Activated CD4-positive, alpha-beta T cell treated with anti-CD3 and anti-CD28 coated beads, Interleukin-2, amount 10 ng/mL, durations not matched to agents 7 days and 5 days (primary cell): ENCODE data around the gene ATOH8. TPM values are rescaled to one million over a fixed set of nuclear protein-coding genes. Genes with fewer than 3 reads are reported as not detected.

ENCODE experiments used
- CTCF ChIA-PET: fragments of 350-600 bp; sonication (Branson Sonifier 250); formaldehyde crosslinking; loops from one replicate; lab custom pipeline; 2021; ENCODE audit warnings: antibody characterized with exemption; lab: Charles Lee
- POLR2A ChIA-PET: fragments of 350-600 bp; sonication (Branson Sonifier 250); formaldehyde crosslinking; loops from one replicate; lab custom pipeline; 2021; ENCODE audit warnings: antibody characterized with exemption; lab: Charles Lee
- DNase-seq: peaks from one replicate; pipeline ENCODE4 v3.0.0-alpha.2; 2020
- H3K27ac Mint-ChIP-seq: one replicate; pipeline ENCODE4 v1.8.0; 2021; ENCODE audit warnings: mild to moderate bottlenecking, moderate library complexity, mixed read lengths
- H3K27me3 Mint-ChIP-seq: one replicate; pipeline ENCODE4 v1.8.0; 2021; ENCODE audit warnings: mixed read lengths
- H3K36me3 Mint-ChIP-seq: one replicate; pipeline ENCODE4 v1.8.0; 2021; ENCODE audit warnings: low read depth, mixed read lengths
- H3K4me1 Mint-ChIP-seq: one replicate; pipeline ENCODE4 v1.8.0; 2021; ENCODE audit warnings: mixed read lengths
- H3K4me3 Mint-ChIP-seq: one replicate; pipeline ENCODE4 v1.8.0; 2021; ENCODE audit warnings: mild to moderate bottlenecking, moderate library complexity, mixed read lengths
- H3K9me3 Mint-ChIP-seq: one replicate; pipeline ENCODE4 v1.8.0; 2021; ENCODE audit warnings: mixed read lengths
- total RNA-seq, 2 experiments: library from RNA; stranded (reverse); gene quantifications; one replicate each; pipeline ENCODE4 v1.2.3, GENCODE V29; 2021

ATOH8 gene
- total RNA-seq, 2 experiments from 2014 or later, result 0.10 to 0.12 TPM

DNA sequence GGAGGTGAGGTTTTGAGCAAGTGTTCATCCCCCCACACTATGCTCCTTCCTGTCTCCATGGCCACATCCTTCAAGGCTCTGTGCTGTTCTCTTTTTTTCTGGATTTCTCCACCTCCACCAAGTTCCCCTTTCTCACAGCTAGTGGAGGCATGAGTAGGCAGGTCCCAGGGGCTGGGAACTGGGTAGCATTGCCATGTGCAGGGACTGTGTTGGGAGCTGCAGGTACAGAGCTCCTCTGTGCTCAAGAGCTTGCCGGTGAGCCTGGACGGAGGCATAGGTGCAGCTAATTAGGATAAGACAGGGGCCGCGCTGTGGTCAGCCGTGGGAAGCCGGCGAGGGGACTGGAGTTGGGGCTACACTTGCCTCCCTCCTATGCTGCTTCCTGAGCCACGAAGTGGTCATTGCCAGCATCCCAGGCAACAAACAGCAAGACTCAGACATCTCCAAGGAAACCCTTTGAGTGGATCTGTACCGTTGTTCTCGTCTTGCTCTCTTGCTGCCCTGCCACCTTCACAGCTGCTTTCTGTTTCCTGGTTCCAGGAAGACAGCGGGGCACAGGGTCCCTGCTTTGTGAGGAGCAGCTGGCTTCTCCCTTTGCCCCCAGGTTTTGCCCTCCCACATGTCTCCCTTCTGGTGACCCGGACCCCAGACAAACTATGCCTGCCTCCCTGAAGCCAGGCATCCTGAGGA lies 36.9 kb downstream of the ATOH8 start:
- DNase-seq, result no peak
- CTCF ChIA-PET, result interaction anchor here (0.7 to 1.6 kb wide), 3 partner anchors 20 to 62 kb away, joined by 3 to 4 read pairs (median 3); partner anchors contain the start of gene ATOH8
- Mint-ChIP-seq H3K36me3 (no peaks in the 10 kb centered on the region), H3K4me1 (no peaks in the 10 kb centered on the region), H3K27me3 (peaks cover 5% of the 10 kb centered on the region), H3K27ac (no peak overlapping the region), H3K9me3 (no peaks in the 10 kb centered on the region), H3K4me3 (no peak overlapping the region)
- POLR2A ChIA-PET, result no interaction called here

DNA sequence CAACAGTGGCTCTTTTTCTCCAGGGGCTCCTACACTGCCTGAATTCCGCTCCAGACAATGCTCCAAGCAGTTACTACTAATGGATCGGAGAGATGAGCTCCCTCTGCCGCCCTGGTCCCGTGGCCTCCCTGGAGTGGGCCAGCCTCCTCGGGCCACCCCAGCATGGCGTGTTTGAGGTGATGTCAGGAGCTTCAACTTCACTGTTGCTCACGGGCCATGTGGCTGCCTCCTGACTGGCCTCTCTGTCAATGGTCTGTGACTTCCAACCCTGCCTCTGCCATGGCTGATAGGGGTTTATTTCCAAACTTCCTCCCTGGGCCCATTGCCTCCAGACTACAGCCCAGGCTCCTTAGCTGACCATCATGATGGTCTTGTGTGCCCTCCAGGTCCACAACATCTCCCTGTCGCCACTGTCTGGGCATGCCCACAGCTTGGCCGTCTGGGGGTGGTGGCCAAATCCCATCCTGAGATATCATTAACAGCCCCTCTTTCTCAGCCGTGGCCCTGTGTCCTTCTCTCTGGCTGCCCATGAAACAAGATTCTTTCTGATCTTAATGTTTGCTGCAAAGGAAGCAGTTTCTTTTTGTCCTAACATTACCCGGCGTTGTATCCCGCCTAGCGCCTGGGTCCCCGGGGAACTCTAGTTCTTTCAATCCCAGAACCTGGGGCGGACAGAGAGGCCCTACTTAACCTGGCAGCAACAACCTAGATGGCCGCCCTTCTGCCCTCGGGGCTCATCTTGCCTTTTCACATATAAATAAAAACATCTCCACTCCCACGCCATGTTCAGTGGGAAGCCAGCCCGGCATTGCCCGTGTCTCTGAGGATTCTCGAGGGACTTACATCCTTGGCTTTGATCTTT lies 38.1 kb downstream of the ATOH8 start:
- ChIA-PET CTCF (no interaction called here), POLR2A (no interaction called here)
- Mint-ChIP-seq H3K27ac (no peak overlapping the region), H3K4me3 (no peak overlapping the region), H3K9me3 (no peaks in the 10 kb centered on the region), H3K27me3 (peaks cover 3% of the 10 kb centered on the region), H3K4me1 (no peaks in the 10 kb centered on the region), H3K36me3 (no peaks in the 10 kb centered on the region)
- no peak for DNase-seq

DNA sequence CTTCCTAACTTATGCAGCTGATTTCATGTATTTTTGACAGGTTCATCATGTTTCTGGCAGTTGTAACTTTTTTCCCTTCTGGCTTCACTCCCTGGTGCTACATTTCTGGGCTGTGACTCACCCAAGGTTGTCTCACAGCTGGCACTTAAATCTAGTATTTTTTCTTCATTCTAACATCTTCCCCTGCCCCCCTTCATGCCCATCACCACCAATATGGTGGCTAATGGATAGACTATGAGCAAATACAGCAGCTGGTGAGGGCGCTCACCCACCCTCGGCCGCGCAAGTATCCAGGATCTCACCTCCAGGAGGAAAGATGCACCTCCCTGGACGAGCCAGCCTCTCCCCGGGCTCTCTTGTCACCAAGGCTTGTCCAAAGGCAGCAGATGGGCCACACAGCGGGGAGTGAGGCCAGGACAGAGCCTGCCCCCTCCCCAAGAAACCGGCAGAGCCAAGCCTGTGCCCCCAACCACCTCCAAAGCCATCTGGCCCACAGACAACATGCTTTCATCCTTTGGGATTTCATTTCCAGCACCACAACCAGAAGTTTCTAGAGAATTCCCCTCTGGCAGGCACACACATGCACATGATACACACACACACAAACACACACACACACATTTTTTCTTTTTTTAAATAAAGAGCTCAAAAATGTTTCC lies 39.1 kb downstream of the ATOH8 start:
- no peaks in the 10 kb centered on the region for H3K36me3 Mint-ChIP-seq
- H3K4me1 Mint-ChIP-seq, result no peaks in the 10 kb centered on the region
- POLR2A ChIA-PET, result no interaction called here
- peaks cover 3% of the 10 kb centered on the region for H3K27me3 Mint-ChIP-seq
- CTCF ChIA-PET, result no interaction called here
- DNase-seq, result no peak
- H3K9me3 Mint-ChIP-seq, result no peaks in the 10 kb centered on the region
- H3K4me3 Mint-ChIP-seq, result no peak overlapping the region
- H3K27ac Mint-ChIP-seq, result no peak overlapping the region

DNA sequence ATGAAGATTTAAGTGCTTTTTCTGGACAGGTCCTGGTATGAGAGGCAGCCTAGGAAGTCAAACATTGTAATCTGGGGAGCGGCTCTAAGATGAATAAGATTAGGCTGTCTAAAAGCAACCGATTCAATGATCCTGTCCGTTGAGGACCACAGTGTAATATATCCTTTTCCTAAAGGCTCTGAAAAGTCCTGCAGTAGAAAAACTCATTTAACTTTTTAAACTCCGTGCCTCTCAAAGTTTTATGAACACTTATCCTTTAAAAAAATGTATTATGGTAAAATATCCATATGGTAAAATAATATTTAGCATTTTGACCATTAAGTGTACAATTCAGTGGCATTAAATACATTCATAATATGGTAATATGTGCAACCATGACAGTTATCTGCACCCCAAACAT lies 39.8 kb downstream of the ATOH8 start:
- no peak for DNase-seq
- ChIA-PET CTCF (no interaction called here), POLR2A (no interaction called here)
- Mint-ChIP-seq H3K36me3 (no peaks in the 10 kb centered on the region), H3K4me1 (no peaks in the 10 kb centered on the region), H3K27me3 (peaks cover 3% of the 10 kb centered on the region), H3K4me3 (no peak overlapping the region), H3K27ac (no peak overlapping the region), H3K9me3 (no peaks in the 10 kb centered on the region)

DNA sequence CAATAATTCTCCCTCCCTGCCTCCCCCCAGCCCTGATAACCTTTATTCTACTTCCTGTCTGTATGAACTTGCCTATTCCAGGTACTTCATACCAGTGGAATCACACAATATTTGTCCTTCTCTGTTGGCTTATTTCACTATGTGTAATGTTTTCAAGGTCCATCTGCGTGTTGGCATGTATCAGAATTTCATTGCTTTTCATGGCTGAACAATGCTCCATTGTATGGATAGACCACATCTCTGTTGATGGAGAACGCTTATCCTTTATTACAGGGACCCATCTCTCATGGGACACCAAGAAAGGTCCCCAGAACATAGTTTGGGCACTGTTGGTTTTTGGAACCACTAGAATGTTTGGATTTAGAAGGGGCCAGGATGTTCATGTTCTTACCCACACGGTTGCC lies 40.2 kb downstream of the ATOH8 start:
- H3K4me1 Mint-ChIP-seq, result no peaks in the 10 kb centered on the region
- H3K27ac Mint-ChIP-seq, result no peak overlapping the region
- no peak overlapping the region for H3K4me3 Mint-ChIP-seq
- no peaks in the 10 kb centered on the region for H3K9me3 Mint-ChIP-seq
- ChIA-PET POLR2A (no interaction called here), CTCF (no interaction called here)
- peaks cover 3% of the 10 kb centered on the region for H3K27me3 Mint-ChIP-seq
- no peak for DNase-seq
- H3K36me3 Mint-ChIP-seq, result no peaks in the 10 kb centered on the region

GRCh38 chr2:85794491-85795121 lies 40.8 kb downstream of the ATOH8 start:
- DNase-seq, result no peak
- H3K27me3 Mint-ChIP-seq, result peaks cover 3% of the 10 kb centered on the region
- H3K36me3 Mint-ChIP-seq, result no peaks in the 10 kb centered on the region
- H3K4me3 Mint-ChIP-seq, result no peak overlapping the region
- no peak overlapping the region for H3K27ac Mint-ChIP-seq
- ChIA-PET POLR2A (no interaction called here), CTCF (interaction anchor here (0.6 kb wide), 1 partner anchor 11 kb away, joined by 3 read pairs; no protein-coding TSS in a partner anchor)
- no peaks in the 10 kb centered on the region for H3K9me3 Mint-ChIP-seq
- H3K4me1 Mint-ChIP-seq, result no peaks in the 10 kb centered on the region

DNA sequence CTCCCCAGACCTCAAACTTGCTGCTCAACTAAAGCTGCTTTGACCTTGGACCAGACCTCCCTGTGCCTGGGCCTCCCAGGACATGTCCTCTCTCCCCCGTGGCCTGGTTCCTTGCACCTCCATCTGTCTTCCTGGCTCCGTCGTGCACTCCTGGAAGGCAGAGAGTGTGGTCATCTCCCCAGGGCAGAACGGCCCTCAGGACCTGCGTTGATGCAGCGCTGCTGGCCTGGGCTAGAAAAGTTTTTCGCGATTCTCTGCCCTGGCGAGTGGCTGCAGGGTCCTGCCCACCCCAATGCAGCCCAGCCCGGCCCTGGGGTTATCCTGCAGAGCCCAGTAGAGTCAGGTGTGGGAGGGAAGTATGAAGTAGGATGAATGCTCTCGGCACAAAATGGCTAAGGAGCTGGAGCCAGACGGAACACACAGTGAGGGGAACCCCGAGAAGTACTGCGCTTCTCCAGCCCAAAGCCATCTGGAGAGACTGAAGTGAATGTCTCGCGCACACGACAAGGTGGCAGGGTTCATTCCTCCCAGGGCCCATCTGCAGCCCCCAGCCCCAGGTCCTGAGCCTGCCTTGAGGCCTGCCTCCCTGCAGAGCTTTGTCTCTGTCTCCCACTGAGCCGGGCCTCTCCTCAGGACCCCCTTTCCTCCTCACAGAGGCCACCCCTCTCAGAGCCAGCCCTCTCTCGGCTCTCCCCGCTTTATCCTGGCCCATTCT lies 41.7 kb downstream of the ATOH8 start:
- H3K4me1 Mint-ChIP-seq, result no peaks in the 10 kb centered on the region
- peaks cover 3% of the 10 kb centered on the region for H3K27me3 Mint-ChIP-seq
- ChIA-PET CTCF (interaction anchor here (0.6 kb wide), 1 partner anchor 10 kb away, joined by 3 read pairs; no protein-coding TSS in a partner anchor), POLR2A (no interaction called here)
- no peak overlapping the region for H3K4me3 Mint-ChIP-seq
- no peaks in the 10 kb centered on the region for H3K9me3 Mint-ChIP-seq
- H3K27ac Mint-ChIP-seq, result no peak overlapping the region
- H3K36me3 Mint-ChIP-seq, result no peaks in the 10 kb centered on the region
- no peak for DNase-seq

- H3K27ac Mint-ChIP-seq, result no peak overlapping the region
- no peaks in the 10 kb centered on the region for H3K9me3 Mint-ChIP-seq
- H3K4me1 Mint-ChIP-seq, result no peaks in the 10 kb centered on the region
- peaks cover 3% of the 10 kb centered on the region for H3K27me3 Mint-ChIP-seq
- CTCF ChIA-PET, result no interaction called here
- DNase-seq, result no peak
- POLR2A ChIA-PET, result no interaction called here
- no peaks in the 10 kb centered on the region for H3K36me3 Mint-ChIP-seq
- H3K4me3 Mint-ChIP-seq, result no peak overlapping the region
Observed at GRCh38 chr2:85796046-85796340, 42.2 kb downstream of the ATOH8 start.

DNA sequence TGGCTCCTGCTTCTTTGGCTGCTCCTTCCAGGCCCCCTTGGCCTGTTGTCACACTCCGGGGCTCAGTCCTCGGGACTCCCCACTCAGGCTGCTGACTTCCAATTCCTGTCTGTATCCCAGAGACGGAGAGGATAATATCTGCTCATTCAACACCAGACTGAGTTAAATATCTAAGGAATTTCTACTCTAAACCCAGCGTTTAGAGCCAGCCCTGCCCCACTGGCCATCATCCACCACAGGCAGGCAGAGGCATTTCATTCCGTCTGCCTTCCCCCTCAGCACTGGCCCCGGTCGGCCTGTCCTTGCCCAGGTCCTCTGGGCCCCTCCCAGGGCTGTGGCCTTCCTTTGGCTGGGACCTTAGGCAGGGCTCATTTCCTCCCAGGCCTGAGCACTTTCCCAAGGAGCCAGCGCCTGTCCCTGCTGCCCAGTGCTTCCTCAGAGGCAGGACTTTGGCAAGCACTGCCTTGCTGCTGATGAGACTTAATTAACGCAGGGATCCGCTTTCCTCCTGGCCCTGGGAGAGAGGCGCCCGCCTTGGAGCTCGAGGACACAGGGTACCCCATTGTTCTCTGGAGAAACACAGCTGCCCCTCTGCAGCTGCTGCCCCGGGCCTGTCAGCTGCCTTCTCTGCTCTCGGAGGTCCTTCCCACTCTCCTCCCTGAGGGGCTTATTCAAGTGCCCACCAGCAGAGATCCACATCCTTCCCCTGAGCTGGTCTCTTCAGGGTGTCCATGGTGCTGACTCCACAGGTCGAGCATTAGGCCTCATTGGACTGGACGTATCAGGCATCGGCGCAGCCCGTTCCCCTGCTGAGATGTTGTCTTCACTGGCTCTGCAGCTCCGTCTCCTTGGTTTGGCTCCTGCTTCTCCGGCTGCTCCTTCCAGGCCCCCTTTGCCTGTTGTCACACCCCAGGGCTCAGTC lies 42.8 kb downstream of the ATOH8 start:
- Mint-ChIP-seq H3K4me3 (no peak overlapping the region), H3K4me1 (no peaks in the 10 kb centered on the region), H3K27me3 (no peaks in the 10 kb centered on the region), H3K9me3 (no peaks in the 10 kb centered on the region), H3K27ac (no peak overlapping the region), H3K36me3 (no peaks in the 10 kb centered on the region)
- POLR2A ChIA-PET, result no interaction called here
- CTCF ChIA-PET, result no interaction called here
- no peak for DNase-seq

- ChIA-PET CTCF (no interaction called here), POLR2A (no interaction called here)
- Mint-ChIP-seq H3K27me3 (no peaks in the 10 kb centered on the region), H3K9me3 (no peaks in the 10 kb centered on the region), H3K4me1 (no peaks in the 10 kb centered on the region), H3K4me3 (no peak overlapping the region), H3K27ac (no peak overlapping the region), H3K36me3 (no peaks in the 10 kb centered on the region)
- DNase-seq, result no peak
Observed at GRCh38 chr2:85797263-85797660, 43.5 kb downstream of the ATOH8 start.

- Mint-ChIP-seq H3K27me3 (no peaks in the 10 kb centered on the region), H3K9me3 (no peaks in the 10 kb centered on the region), H3K27ac (no peak overlapping the region), H3K4me3 (no peak overlapping the region), H3K36me3 (no peaks in the 10 kb centered on the region), H3K4me1 (no peaks in the 10 kb centered on the region)
- no peak for DNase-seq
- POLR2A ChIA-PET, result no interaction called here
- CTCF ChIA-PET, result no interaction called here
Observed at GRCh38 chr2:85797921-85798320, 44.1 kb downstream of the ATOH8 start.
